Neural progenitor cell (in vitro differentiated cells): ENCODE results near the gene FRMPD2. TPM values are rescaled to one million over a fixed set of nuclear protein-coding genes. Genes with fewer than 3 reads are reported as not detected.

Experiments
- DNase-seq: peaks from one replicate; pipeline ENCODE4 v3.0.0-alpha.2; 2016; ENCODE audit warnings: low spot score
- H2AFZ ChIP-seq: fragments of 200-600 bp; sonication (generic); replicated peaks from 2 replicates; pipeline ENCODE4 v1.6.1; 2016; ENCODE audit warnings: antibody characterized with exemption
- H3F3A ChIP-seq: fragments of 200-600 bp; sonication (generic); 2 replicates; pipeline ENCODE4 v1.6.1; 2016; ENCODE audit warnings: antibody characterized with exemption, low read depth
- H3K27ac ChIP-seq: fragments of 200-600 bp; sonication (generic); 2 replicates; pipeline ENCODE4 v1.5.1; 2016; ENCODE audit warnings: mild to moderate bottlenecking
- H3K27me3 ChIP-seq: fragments of 200-600 bp; sonication (generic); 2 replicates; pipeline ENCODE4 v1.6.1; 2016; ENCODE audit warnings: mild to moderate bottlenecking, moderate library complexity
- H3K36me3 ChIP-seq: fragments of 200-600 bp; sonication (generic); 2 replicates; pipeline ENCODE4 v1.5.1; 2016
- H3K4me1 ChIP-seq: fragments of 200-600 bp; sonication (generic); 2 replicates; pipeline ENCODE4 v1.6.1; 2016; ENCODE audit warnings: mixed run types
- H3K4me2 ChIP-seq: fragments of 200-600 bp; sonication (generic); 2 replicates; pipeline ENCODE4 v1.6.1; 2016
- H3K4me3 ChIP-seq: fragments of 200-600 bp; sonication (generic); 2 replicates; pipeline ENCODE4 v1.5.1; 2016
- H3K79me2 ChIP-seq: fragments of 200-600 bp; sonication (generic); 2 replicates; pipeline ENCODE4 v1.6.1; 2016; ENCODE audit warnings: low read depth
- H3K9ac ChIP-seq: fragments of 200-600 bp; sonication (generic); 2 replicates; pipeline ENCODE4 v1.6.1; 2016
- H3K9me3 ChIP-seq: fragments of 200-600 bp; sonication (generic); 2 replicates; pipeline ENCODE4 v1.5.1; 2016; ENCODE audit warnings: low read depth
- H4K20me1 ChIP-seq: fragments of 200-600 bp; sonication (generic); 2 replicates; pipeline ENCODE4 v1.6.1; 2016; ENCODE audit warnings: low read depth
- H3K27ac Mint-ChIP-seq: 3 replicates; pipeline ENCODE4 v1.8.0; 2021; ENCODE audit warnings: mixed read lengths
- H3K27me3 Mint-ChIP-seq: 2 replicates; pipeline ENCODE4 v1.8.0; 2022; ENCODE audit warnings: low read depth, mild to moderate bottlenecking, inconsistent platforms, moderate library complexity, mixed read lengths; ENCODE audit not compliant: insufficient read depth
- H3K36me3 Mint-ChIP-seq: 3 replicates; pipeline ENCODE4 v1.8.0; 2021; ENCODE audit warnings: mixed read lengths
- H3K4me1 Mint-ChIP-seq: 3 replicates; pipeline ENCODE4 v1.8.0; 2021; ENCODE audit warnings: mixed read lengths
- H3K4me3 Mint-ChIP-seq: 3 replicates; pipeline ENCODE4 v1.8.0; 2021; ENCODE audit warnings: mild to moderate bottlenecking, moderate library complexity, mixed read lengths
- H3K9me3 Mint-ChIP-seq: 3 replicates; pipeline ENCODE4 v1.8.0; 2020; ENCODE audit warnings: mixed read lengths
- EZH2 ChIP-seq: fragments of 200-600 bp; sonication (generic); IDR thresholded peaks from 2 replicates; pipeline ENCODE4 v1.6.1; 2017; ENCODE audit warnings: antibody characterized with exemption, mild to moderate bottlenecking, moderate library complexity
- EZH2phosphoT487 ChIP-seq: fragments of 200-600 bp; sonication (generic); IDR thresholded peaks from 2 replicates; pipeline ENCODE4 v1.6.1; 2017; ENCODE audit warnings: antibody characterized with exemption
- total RNA-seq: library from RNA; depleted of rRNA; stranded (reverse); fragments of >200 nt; gene quantifications from 2 replicates; pipeline ENCODE4 v1.2.3, GENCODE V29; 2015; ENCODE audit warnings: low replicate concordance
- TF ChIP-seq, protein P1 (sequence below): fragments of 200-600 bp; sonication (generic); IDR thresholded peaks from 2 replicates; pipeline ENCODE4 v1.5.1; 2017; ENCODE audit warnings: antibody characterized with exemption, mild to moderate bottlenecking

Gene FRMPD2
- total RNA-seq, 1 donor from 2014 or later = not detected

DNA sequence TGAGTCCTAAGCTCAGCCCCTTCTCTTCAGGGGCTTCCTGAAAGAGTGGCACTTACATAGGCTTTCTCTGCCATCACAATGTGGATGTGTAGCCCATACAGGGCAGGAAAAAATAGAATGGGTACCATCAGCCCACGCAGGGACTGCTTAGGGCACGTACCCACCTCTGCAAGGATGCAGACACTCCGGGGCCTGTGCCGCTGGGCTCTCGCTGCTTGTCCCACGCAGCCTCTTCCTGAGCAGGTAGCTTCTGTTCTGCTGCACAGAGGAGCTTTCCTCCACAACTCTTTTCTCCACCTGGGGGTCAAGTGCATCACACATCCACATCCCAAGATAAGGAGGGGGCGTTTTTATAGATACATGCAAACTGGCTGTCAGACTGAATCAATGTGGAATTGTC, 34.3 kb downstream of the FRMPD2 start:
- Mint-ChIP-seq H3K4me1 (peaks cover 12% of the 10 kb centered on the region), H3K27me3 (peaks cover 12% of the 10 kb centered on the region), H3K9me3 (no peaks in the 10 kb centered on the region), H3K4me3 (no peak overlapping the region), H3K36me3 (no peaks in the 10 kb centered on the region), H3K27ac (no peak overlapping the region)
- TF ChIP-seq EZH2 (no peak), EZH2phosphoT487 (no peak)
- TF ChIP-seq, protein P1, sequence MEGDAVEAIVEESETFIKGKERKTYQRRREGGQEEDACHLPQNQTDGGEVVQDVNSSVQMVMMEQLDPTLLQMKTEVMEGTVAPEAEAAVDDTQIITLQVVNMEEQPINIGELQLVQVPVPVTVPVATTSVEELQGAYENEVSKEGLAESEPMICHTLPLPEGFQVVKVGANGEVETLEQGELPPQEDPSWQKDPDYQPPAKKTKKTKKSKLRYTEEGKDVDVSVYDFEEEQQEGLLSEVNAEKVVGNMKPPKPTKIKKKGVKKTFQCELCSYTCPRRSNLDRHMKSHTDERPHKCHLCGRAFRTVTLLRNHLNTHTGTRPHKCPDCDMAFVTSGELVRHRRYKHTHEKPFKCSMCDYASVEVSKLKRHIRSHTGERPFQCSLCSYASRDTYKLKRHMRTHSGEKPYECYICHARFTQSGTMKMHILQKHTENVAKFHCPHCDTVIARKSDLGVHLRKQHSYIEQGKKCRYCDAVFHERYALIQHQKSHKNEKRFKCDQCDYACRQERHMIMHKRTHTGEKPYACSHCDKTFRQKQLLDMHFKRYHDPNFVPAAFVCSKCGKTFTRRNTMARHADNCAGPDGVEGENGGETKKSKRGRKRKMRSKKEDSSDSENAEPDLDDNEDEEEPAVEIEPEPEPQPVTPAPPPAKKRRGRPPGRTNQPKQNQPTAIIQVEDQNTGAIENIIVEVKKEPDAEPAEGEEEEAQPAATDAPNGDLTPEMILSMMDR = no peak
- no peaks in the 10 kb centered on the region for H3K79me2 ChIP-seq
- no peak overlapping the region for H2AFZ ChIP-seq
- no peak overlapping the region for H3K4me2 ChIP-seq
- H3K27me3 ChIP-seq = no peaks in the 10 kb centered on the region
- H3K4me1 ChIP-seq = peaks cover 9% of the 10 kb centered on the region
- H3K4me3 ChIP-seq = no peak overlapping the region
- no peak overlapping the region for H3K9ac ChIP-seq
- no peak overlapping the region for H3K27ac ChIP-seq
- H3K36me3 ChIP-seq = no peaks in the 10 kb centered on the region
- DNase-seq = no peak
- no peaks in the 10 kb centered on the region for H4K20me1 ChIP-seq
- no peaks in the 10 kb centered on the region for H3F3A ChIP-seq
- H3K9me3 ChIP-seq = no peaks in the 10 kb centered on the region

DNA sequence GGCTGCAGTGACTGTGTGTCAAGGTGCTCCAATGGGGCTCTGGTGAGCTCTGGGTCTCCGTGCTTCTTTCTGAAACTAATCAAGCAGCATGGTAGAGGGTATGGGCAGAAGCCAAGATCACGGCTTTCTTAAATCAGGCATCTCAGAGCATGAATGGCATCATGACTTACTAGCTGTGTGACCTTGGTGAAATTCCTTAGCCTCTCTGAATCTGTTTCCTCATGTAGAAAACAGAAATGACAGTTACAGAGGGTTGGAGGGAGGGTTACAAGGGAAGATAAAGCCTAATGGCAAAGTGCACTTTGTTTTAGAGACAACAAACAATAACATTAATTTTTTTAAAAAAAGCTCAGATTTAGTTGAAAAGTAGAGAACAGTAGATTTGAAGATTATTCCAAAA, 34.9 kb downstream of the FRMPD2 start:
- Histone ChIP-seq H3K9ac (no peak overlapping the region), H3F3A (no peaks in the 10 kb centered on the region), H3K79me2 (no peaks in the 10 kb centered on the region), H3K4me3 (no peak overlapping the region), H3K27ac (no peak overlapping the region), H3K36me3 (no peaks in the 10 kb centered on the region), H3K4me1 (peaks cover 9% of the 10 kb centered on the region), H3K9me3 (no peaks in the 10 kb centered on the region), H4K20me1 (no peaks in the 10 kb centered on the region), H3K4me2 (no peak overlapping the region), H3K27me3 (no peaks in the 10 kb centered on the region), H2AFZ (no peak overlapping the region)
- Mint-ChIP-seq H3K4me1 (peaks cover 12% of the 10 kb centered on the region), H3K27ac (no peak overlapping the region), H3K27me3 (peaks cover 13% of the 10 kb centered on the region), H3K4me3 (no peak overlapping the region), H3K9me3 (no peaks in the 10 kb centered on the region), H3K36me3 (no peaks in the 10 kb centered on the region)
- TF ChIP-seq, protein P1 = no peak
- TF ChIP-seq EZH2 (no peak), EZH2phosphoT487 (no peak)
- no peak for DNase-seq

GRCh38 chr10:48238826-48239520, 35.5 kb downstream of the FRMPD2 start:
- Histone ChIP-seq H2AFZ (peak overlapping the region; percentile 76), H3K4me1 (peaks cover 9% of the 10 kb centered on the region), H3K9me3 (no peaks in the 10 kb centered on the region), H3K9ac (no peak overlapping the region), H3K36me3 (no peaks in the 10 kb centered on the region), H3K79me2 (no peaks in the 10 kb centered on the region), H4K20me1 (no peaks in the 10 kb centered on the region), H3K4me3 (no peak overlapping the region), H3K27me3 (no peaks in the 10 kb centered on the region), H3K27ac (no peak overlapping the region), H3K4me2 (no peak overlapping the region), H3F3A (no peaks in the 10 kb centered on the region)
- TF ChIP-seq EZH2 = no peak
- TF ChIP-seq, protein P1 = no peak
- H3K36me3 Mint-ChIP-seq = no peaks in the 10 kb centered on the region
- H3K27ac Mint-ChIP-seq = no peak overlapping the region
- peaks cover 16% of the 10 kb centered on the region for H3K4me1 Mint-ChIP-seq
- H3K9me3 Mint-ChIP-seq = no peaks in the 10 kb centered on the region
- no peak overlapping the region for H3K4me3 Mint-ChIP-seq
- DNase-seq = peak; percentile 21
- H3K27me3 Mint-ChIP-seq = peaks cover 17% of the 10 kb centered on the region
